ENCODE results near the gene SEMA5A. TPM values are rescaled to one million over a fixed set of nuclear protein-coding genes. Genes with fewer than 3 reads are reported as not detected.

SEMA5A gene
- total RNA-seq, 3 donors from 2014 or later = 3.0 to 35.4 (median 25.9) TPM

DNA sequence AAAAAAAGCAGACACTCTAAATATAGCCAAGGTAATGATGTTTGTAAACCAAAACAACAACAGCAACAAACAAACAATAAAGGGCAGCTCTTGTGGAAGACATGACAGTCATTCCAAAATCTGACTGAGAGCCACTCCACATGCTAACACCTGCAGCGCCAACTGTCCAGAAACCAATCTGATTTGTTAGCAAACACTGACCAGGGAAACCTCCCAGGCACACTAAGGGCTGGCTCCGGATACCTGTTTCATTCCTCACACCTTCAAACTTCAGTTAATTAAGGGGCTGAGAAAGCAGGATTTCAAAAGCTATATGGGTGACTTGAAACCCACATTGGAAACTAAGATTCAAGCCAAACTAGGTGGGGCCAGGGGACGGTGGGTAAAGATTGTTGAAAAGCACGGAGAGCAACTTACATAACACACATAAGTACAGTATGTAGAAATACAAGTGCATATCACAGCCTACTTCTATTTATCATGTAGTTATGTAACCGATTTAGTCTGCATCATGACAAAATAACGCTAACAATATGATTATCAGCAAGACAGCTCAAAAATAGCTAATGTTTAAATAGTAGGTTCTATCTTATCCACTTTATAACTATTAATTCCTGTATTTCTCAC is 203.6 kb downstream of the SEMA5A start:
- no peak for DNase-seq (ENCODE audit: low spot score in 2 of 2)
- TF ChIP-seq, protein P1, sequence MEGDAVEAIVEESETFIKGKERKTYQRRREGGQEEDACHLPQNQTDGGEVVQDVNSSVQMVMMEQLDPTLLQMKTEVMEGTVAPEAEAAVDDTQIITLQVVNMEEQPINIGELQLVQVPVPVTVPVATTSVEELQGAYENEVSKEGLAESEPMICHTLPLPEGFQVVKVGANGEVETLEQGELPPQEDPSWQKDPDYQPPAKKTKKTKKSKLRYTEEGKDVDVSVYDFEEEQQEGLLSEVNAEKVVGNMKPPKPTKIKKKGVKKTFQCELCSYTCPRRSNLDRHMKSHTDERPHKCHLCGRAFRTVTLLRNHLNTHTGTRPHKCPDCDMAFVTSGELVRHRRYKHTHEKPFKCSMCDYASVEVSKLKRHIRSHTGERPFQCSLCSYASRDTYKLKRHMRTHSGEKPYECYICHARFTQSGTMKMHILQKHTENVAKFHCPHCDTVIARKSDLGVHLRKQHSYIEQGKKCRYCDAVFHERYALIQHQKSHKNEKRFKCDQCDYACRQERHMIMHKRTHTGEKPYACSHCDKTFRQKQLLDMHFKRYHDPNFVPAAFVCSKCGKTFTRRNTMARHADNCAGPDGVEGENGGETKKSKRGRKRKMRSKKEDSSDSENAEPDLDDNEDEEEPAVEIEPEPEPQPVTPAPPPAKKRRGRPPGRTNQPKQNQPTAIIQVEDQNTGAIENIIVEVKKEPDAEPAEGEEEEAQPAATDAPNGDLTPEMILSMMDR (IDR thresholded peaks at IDR 0.05) = no peak
- TF ChIP-seq POLR2A (IDR thresholded peaks at IDR 0.05) (no peak), POLR2AphosphoS5 (IDR thresholded peaks at IDR 0.05) (no peak)
- Histone ChIP-seq H3K4me1 (no peaks in the 10 kb centered on the region), H3K27me3 (no peaks in the 10 kb centered on the region), H3K9me3 (no peaks in the 10 kb centered on the region), H3K4me3 (no peak overlapping the region), H3K36me3 (no peaks in the 10 kb centered on the region), H3K27ac (no peak overlapping the region)
- intact Hi-C loops (cut with DNase I; ENCODE audit: low total_unique reads) = no loop called here

DNA sequence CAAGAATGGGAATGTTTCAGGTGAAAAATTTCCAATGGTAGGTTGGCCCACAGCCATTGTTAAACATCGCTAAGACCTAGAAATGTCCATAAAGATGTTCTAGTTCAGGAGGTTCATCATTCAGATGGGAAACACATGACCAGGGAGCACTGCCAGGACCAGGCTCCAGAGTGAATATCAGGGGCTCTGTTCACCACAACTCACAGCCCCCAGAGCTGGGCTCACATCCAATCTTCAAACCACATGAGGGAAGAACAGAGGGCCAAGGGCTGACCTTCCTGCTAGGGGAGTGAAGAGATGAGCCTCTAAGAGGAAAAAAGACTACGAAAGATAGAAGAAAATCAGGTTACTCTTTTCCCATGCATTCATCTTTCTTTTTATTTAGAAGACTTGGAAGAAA is 205.8 kb downstream of the SEMA5A start:
- Histone ChIP-seq H3K4me3 (no peak overlapping the region), H3K27ac (no peak overlapping the region), H3K36me3 (no peaks in the 10 kb centered on the region), H3K27me3 (no peaks in the 10 kb centered on the region), H3K9me3 (no peaks in the 10 kb centered on the region), H3K4me1 (no peaks in the 10 kb centered on the region)
- TF ChIP-seq POLR2AphosphoS5 (IDR thresholded peaks at IDR 0.05) (no peak), POLR2A (IDR thresholded peaks at IDR 0.05) (no peak)
- TF ChIP-seq, protein P1 (IDR thresholded peaks at IDR 0.05) = no peak
- intact Hi-C loops (cut with DNase I; ENCODE audit: low total_unique reads) = no loop called here
- no peak for DNase-seq (ENCODE audit: low spot score in 2 of 2)

DNA sequence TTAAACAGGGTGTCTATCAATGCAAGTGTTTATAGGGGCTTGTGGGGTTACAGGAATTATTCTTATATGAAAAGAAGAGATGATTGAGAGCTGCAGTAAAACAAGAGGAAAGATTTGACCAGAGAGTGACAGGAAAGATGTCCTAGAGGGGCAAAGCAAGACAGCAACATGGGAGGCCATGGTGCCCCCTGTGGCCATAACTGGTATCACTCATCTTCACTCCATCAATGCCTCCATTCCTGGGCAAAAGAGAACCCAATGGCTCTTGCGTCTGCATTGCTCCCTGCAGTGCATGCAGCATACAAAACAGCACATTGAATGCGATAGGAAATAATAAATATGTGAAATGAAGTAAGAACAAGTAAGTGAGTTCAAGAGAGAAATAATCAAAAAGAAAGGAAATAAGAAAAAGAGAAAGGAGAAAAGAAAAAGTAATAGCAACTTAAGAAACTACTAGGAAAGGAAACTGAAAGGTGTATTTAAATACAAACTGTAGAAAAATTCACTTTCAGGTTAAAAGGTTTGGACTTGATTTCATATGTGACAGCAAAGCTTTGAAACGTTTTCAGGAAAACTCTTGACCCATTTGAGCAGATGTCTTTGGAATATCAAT is 206.6 kb downstream of the SEMA5A start:
- H3K4me3 ChIP-seq = no peak overlapping the region
- H3K9me3 ChIP-seq = no peaks in the 10 kb centered on the region
- intact Hi-C loops (cut with DNase I; ENCODE audit: low total_unique reads) = no loop called here
- no peaks in the 10 kb centered on the region for H3K4me1 ChIP-seq
- no peaks in the 10 kb centered on the region for H3K27me3 ChIP-seq
- no peak overlapping the region for H3K27ac ChIP-seq
- no peak for DNase-seq (ENCODE audit: low spot score in 2 of 2)
- no peaks in the 10 kb centered on the region for H3K36me3 ChIP-seq
- TF ChIP-seq, protein P1 (IDR thresholded peaks at IDR 0.05) = no peak
- TF ChIP-seq POLR2A (IDR thresholded peaks at IDR 0.05) (no peak), POLR2AphosphoS5 (IDR thresholded peaks at IDR 0.05) (no peak)

DNA sequence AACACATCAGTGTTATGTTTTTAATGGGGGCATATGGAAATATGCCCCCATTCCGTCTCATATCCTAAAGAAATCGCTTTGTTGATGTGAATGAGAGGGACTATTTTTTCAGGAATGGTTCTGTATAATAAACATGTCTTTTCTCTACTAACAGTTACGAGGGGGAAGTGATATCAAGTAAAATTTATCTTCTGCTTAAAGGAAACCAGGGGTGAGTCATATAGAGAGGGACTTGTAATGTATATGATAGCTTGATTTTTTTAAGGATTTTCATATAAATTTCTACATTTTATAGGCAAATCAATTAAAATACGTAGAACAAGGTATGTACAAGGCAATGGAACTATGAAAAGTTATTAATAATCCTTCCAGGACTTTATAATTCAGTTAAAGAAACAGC is 207.1 kb downstream of the SEMA5A start:
- Histone ChIP-seq H3K4me3 (no peak overlapping the region), H3K4me1 (no peaks in the 10 kb centered on the region), H3K36me3 (no peaks in the 10 kb centered on the region), H3K9me3 (no peaks in the 10 kb centered on the region), H3K27ac (no peak overlapping the region), H3K27me3 (no peaks in the 10 kb centered on the region)
- TF ChIP-seq POLR2A (IDR thresholded peaks at IDR 0.05) = no peak
- intact Hi-C loops (cut with DNase I; ENCODE audit: low total_unique reads) = no loop called here
- DNase-seq (ENCODE audit: low spot score in 2 of 2) = no peak

DNA sequence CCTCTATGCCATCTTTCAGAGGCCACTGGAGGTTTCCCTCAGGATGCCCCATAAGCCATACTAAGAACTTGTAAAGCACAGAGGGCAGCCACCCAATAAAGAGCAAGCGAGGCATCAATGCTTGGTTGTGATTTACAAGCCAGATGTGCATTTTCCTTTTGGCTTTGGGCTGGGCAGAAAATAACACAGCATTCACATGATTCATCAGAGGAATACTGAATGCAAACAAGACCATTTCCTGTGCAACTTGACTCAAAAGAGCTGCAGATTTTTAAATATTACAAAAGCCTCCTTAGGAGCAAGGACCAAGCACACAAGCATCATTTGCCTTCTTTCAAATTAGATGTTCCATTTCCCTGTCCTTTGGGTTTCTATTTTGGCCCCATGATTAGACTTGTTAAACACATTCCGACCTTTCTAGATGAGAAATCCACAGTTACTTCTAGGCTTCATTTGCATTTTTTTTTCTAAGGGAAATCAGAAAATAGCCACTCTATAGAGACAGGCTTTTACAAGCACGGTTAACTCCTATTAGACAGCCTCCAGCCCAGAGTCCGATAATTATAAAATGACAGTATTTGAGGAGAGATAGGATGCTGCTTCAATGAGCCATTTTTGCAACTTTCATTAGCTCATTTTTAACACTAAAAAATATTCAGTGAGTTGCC is 207.8 kb downstream of the SEMA5A start:
- Histone ChIP-seq H3K4me1 (no peaks in the 10 kb centered on the region), H3K27me3 (no peaks in the 10 kb centered on the region), H3K4me3 (no peak overlapping the region), H3K36me3 (no peaks in the 10 kb centered on the region), H3K9me3 (no peaks in the 10 kb centered on the region), H3K27ac (no peak overlapping the region)
- intact Hi-C loops (cut with DNase I; ENCODE audit: low total_unique reads) = no loop called here
- TF ChIP-seq, protein P1 (IDR thresholded peaks at IDR 0.05) = no peak
- TF ChIP-seq POLR2A (IDR thresholded peaks at IDR 0.05) (no peak), POLR2AphosphoS5 (IDR thresholded peaks at IDR 0.05) (no peak)
- DNase-seq (ENCODE audit: low spot score in 2 of 2) = no peak

Data from breast epithelium (tissue), 4 donors.